HEK293 (cell line): ENCODE results near the gene ASIC3.
A peak's percentile ranks its signal among the peaks of the same experiment; 100 is the strongest.

ENCODE experiments used
- CTCF ChIA-PET: fragments of 350-600 bp; formaldehyde crosslinking; extraction: SDS; loops from one replicate; lab custom pipeline; 2021; ENCODE audit warnings: antibody characterized with exemption; lab: Yijun Ruan, JAX
- POLR2A ChIA-PET: fragments of 300-600 bp; formaldehyde crosslinking; extraction: SDS; loops from one replicate; lab custom pipeline; 2020; ENCODE audit warnings: antibody characterized with exemption, inconsistent platforms; lab: Yijun Ruan, JAX
- H3K27ac ChIP-seq: fragments of 200-500 bp; sonication (Bioruptor generic); 2 replicates; pipeline ENCODE4 v1.5.1; 2014; ENCODE audit warnings: low read depth, low read length, control low read depth, inconsistent platforms; ENCODE audit errors: extremely low read depth
- H3K36me3 ChIP-seq, 2 experiments: fragments of 200-500 bp in 1 of 2; sonication (Bioruptor generic) in 1 of 2; 1 replicate in 1 of 2; 2 replicates in 1 of 2; pipeline ENCODE4 v1.5.1; 2014 to 2017; ENCODE audit warnings: inconsistent platforms in 2 of 2, low read length in 2 of 2; ENCODE audit not compliant: control insufficient read depth in 2 of 2, insufficient read depth in 1 of 2
- H3K4me1 ChIP-seq: fragments of 200-500 bp; sonication (Bioruptor generic); 2 replicates; pipeline ENCODE4 v1.5.1; 2014; ENCODE audit warnings: mild to moderate bottlenecking, low read length, inconsistent platforms; ENCODE audit not compliant: control insufficient read depth, insufficient read depth
- H3K4me3 ChIP-seq: 2 replicates; pipeline ENCODE4 v1.5.1; 2011; ENCODE audit warnings: low read depth, mild to moderate bottlenecking, control low read depth, low read length, moderate library complexity
- H3K9me3 ChIP-seq: fragments of 200-500 bp; sonication (Bioruptor generic); 2 replicates; pipeline ENCODE4 v1.5.1; 2014; ENCODE audit warnings: low read depth, low read length, inconsistent platforms; ENCODE audit not compliant: control insufficient read depth, insufficient read depth
- EGR2 ChIP-seq: fragments of 450-650 bp; formaldehyde crosslinking; IDR thresholded peaks from 2 replicates; pipeline ENCODE4 v1.5.1; 2016; ENCODE audit warnings: low read depth, missing biosample characterization, missing genetic modification characterization
- HOXD13 ChIP-seq: sonication (generic); formaldehyde crosslinking; IDR thresholded peaks from 2 replicates; pipeline ENCODE4 v1.8.0; 2022; ENCODE audit warnings: missing genetic modification reagents, borderline replicate concordance
- IKZF3 ChIP-seq: fragments of 450-650 bp; IDR thresholded peaks from 2 replicates; pipeline ENCODE4 v1.5.0; 2018; ENCODE audit warnings: missing biosample characterization, mild to moderate bottlenecking, missing genetic modification characterization, moderate library complexity
- KLF8 ChIP-seq: fragments of 450-650 bp; formaldehyde crosslinking; IDR thresholded peaks from 2 replicates; pipeline ENCODE4 v1.5.1; 2016; ENCODE audit warnings: missing biosample characterization, missing genetic modification characterization
- PATZ1 ChIP-seq: fragments of 450-650 bp; formaldehyde crosslinking; IDR thresholded peaks from 2 replicates; pipeline ENCODE4 v1.5.1; 2016; ENCODE audit warnings: missing biosample characterization, missing genetic modification characterization
- SCRT2 ChIP-seq: fragments of 450-650 bp; formaldehyde crosslinking; IDR thresholded peaks from 2 replicates; pipeline ENCODE4 v1.5.1; 2016; ENCODE audit warnings: missing biosample characterization, missing genetic modification characterization
- SP3 ChIP-seq: fragments of 450-650 bp; formaldehyde crosslinking; IDR thresholded peaks from 2 replicates; pipeline ENCODE4 v1.5.1; 2016; ENCODE audit warnings: missing biosample characterization, missing genetic modification characterization
- WT1 ChIP-seq: fragments of 450-650 bp; formaldehyde crosslinking; IDR thresholded peaks from 2 replicates; pipeline ENCODE4 v1.5.1; 2016; ENCODE audit warnings: missing biosample characterization, missing genetic modification characterization
- ZBTB11 ChIP-seq: fragments of 450-650 bp; formaldehyde crosslinking; conservative IDR thresholded peaks from 2 replicates; pipeline ENCODE4 v1.5.1; 2016; ENCODE audit warnings: low read depth, missing biosample characterization, missing genetic modification characterization
- ZFP37 ChIP-seq: fragments of 450-650 bp; formaldehyde crosslinking; IDR thresholded peaks from 2 replicates; pipeline ENCODE4 v1.5.1; 2016; ENCODE audit warnings: missing biosample characterization, missing genetic modification characterization
- ZFP69B ChIP-seq: fragments of 450-650 bp; formaldehyde crosslinking; IDR thresholded peaks from 2 replicates; pipeline ENCODE4 v1.5.1; 2016; ENCODE audit warnings: missing biosample characterization, missing genetic modification characterization
- ZIC2 ChIP-seq: fragments of 450-650 bp; formaldehyde crosslinking; IDR thresholded peaks from 2 replicates; pipeline ENCODE4 v1.5.1; 2016; ENCODE audit warnings: missing biosample characterization, missing genetic modification characterization
- ZNF140 ChIP-seq: fragments of 450-650 bp; formaldehyde crosslinking; IDR thresholded peaks from 2 replicates; pipeline ENCODE4 v1.5.1; 2016; ENCODE audit warnings: missing biosample characterization, missing genetic modification characterization
- ZNF184 ChIP-seq: fragments of 450-650 bp; IDR thresholded peaks from 2 replicates; pipeline ENCODE4 v1.5.1; 2018; ENCODE audit warnings: missing biosample characterization, mild to moderate bottlenecking, missing genetic modification characterization
- ZNF324 ChIP-seq: fragments of 450-650 bp; formaldehyde crosslinking; IDR thresholded peaks from 2 replicates; pipeline ENCODE4 v1.5.1; 2016; ENCODE audit warnings: missing biosample characterization, missing genetic modification characterization
- ZNF335 ChIP-seq: fragments of 450-650 bp; formaldehyde crosslinking; conservative IDR thresholded peaks from 2 replicates; pipeline ENCODE4 v1.5.1; 2016; ENCODE audit warnings: missing biosample characterization, missing genetic modification characterization
- ZNF341 ChIP-seq: fragments of 450-650 bp; formaldehyde crosslinking; IDR thresholded peaks from 2 replicates; pipeline ENCODE4; 2016; ENCODE audit warnings: low read depth, missing biosample characterization, missing genetic modification characterization
- ZNF394 ChIP-seq: fragments of 450-650 bp; formaldehyde crosslinking; IDR thresholded peaks from 2 replicates; pipeline ENCODE4 v1.5.1; 2016; ENCODE audit warnings: missing biosample characterization, missing genetic modification characterization, mild to moderate bottlenecking, moderate library complexity, borderline replicate concordance
- ZNF48 ChIP-seq: fragments of 450-650 bp; formaldehyde crosslinking; IDR thresholded peaks from 2 replicates; pipeline ENCODE4 v1.5.1; 2016; ENCODE audit warnings: missing biosample characterization, missing genetic modification characterization
- ZNF510 ChIP-seq: fragments of 450-650 bp; formaldehyde crosslinking; IDR thresholded peaks from 2 replicates; pipeline ENCODE4 v1.5.1; 2018; ENCODE audit warnings: mild to moderate bottlenecking, missing genetic modification characterization, missing biosample characterization; ENCODE audit not compliant: insufficient replicate concordance
- ZNF529 ChIP-seq: fragments of 450-650 bp; formaldehyde crosslinking; IDR thresholded peaks from 2 replicates; pipeline ENCODE4 v1.5.1; 2017; ENCODE audit warnings: missing genetic modification characterization, missing biosample characterization; ENCODE audit not compliant: insufficient replicate concordance
- ZNF621 ChIP-seq: fragments of 450-650 bp; formaldehyde crosslinking; IDR thresholded peaks from 2 replicates; pipeline ENCODE4 v1.5.1; 2017; ENCODE audit warnings: missing biosample characterization, missing genetic modification characterization
- ZNF629 ChIP-seq: fragments of 450-650 bp; formaldehyde crosslinking; IDR thresholded peaks from 2 replicates; pipeline ENCODE4 v1.5.1; 2017; ENCODE audit warnings: missing biosample characterization, missing genetic modification characterization
- ZNF664 ChIP-seq: fragments of 450-650 bp; formaldehyde crosslinking; IDR thresholded peaks from 2 replicates; pipeline ENCODE4 v1.5.1; 2016; ENCODE audit warnings: missing biosample characterization, missing genetic modification characterization
- ZNF670 ChIP-seq: fragments of 450-650 bp; formaldehyde crosslinking; IDR thresholded peaks from 2 replicates; pipeline ENCODE4 v1.5.1; 2016; ENCODE audit warnings: missing biosample characterization, missing genetic modification characterization, low read depth
- ZNF792 ChIP-seq: fragments of 450-650 bp; formaldehyde crosslinking; IDR thresholded peaks from 2 replicates; pipeline ENCODE4 v1.5.1; 2016; ENCODE audit warnings: missing biosample characterization, missing genetic modification characterization
- ZSCAN4 ChIP-seq: fragments of 450-650 bp; formaldehyde crosslinking; IDR thresholded peaks from 2 replicates; pipeline ENCODE4 v1.5.1; 2017; ENCODE audit warnings: missing biosample characterization, missing genetic modification characterization

Gene ASIC3

GRCh38 chr7:151035902-151036301, 12.4 kb upstream of the ASIC3 start:
- ChIA-PET POLR2A (no interaction called here), CTCF (interaction anchor here (0.7 to 1.3 kb wide), 2 partner anchors 8 to 23 kb away, joined by 3 to 4 read pairs; partner anchors contain the start of gene ABCB8)
- Histone ChIP-seq H3K4me1 (peaks cover 6% of the 10 kb centered on the region), H3K4me3 (no peak overlapping the region)
- TF ChIP-seq ZNF341 (tag by site-specific recombination), result peak; percentile 29; the same call in 1 of the 2 replicates
- TF ChIP-seq ZBTB11 (tag by site-specific recombination), result no peak
- TF ChIP-seq, all 188 proteins: peak for 1
- Histone ChIP-seq H3K27ac (no peak overlapping the region), H3K9me3 (no peaks in the 10 kb centered on the region), H3K36me3 (peaks cover 0 to 59% of the 10 kb centered on the region in 2 experiments; a peak in 1 of 3 replicates)

GRCh38 chr7:151038951-151039849, 9.1 kb upstream of the ASIC3 start:
- Histone ChIP-seq H3K4me1 (peaks cover 6% of the 10 kb centered on the region), H3K36me3 (peaks cover 0 to 53% of the 10 kb centered on the region in 2 experiments; a peak in 1 of 3 replicates), H3K9me3 (no peaks in the 10 kb centered on the region), H3K4me3 (no peak overlapping the region), H3K27ac (peak overlapping the region; percentile 13)
- ChIA-PET CTCF (interaction anchor here (0.8 to 2.9 kb wide), 5 partner anchors 11 to 73 kb away, joined by 3 to 15 read pairs (median 4); partner anchors contain the start of gene ABCB8), POLR2A (interaction anchor here (0.6 to 3.6 kb wide), 11 partner anchors 9 to 71 kb away, joined by 3 to 26 read pairs (median 5); partner anchors contain the start of genes ABCB8, ASIC3, CDK5 and FASTK)
- TF ChIP-seq PATZ1, result peak; percentile 87
- TF ChIP-seq ZFP69B, result peak; percentile 48; the same call in 1 of the 2 replicates
- peak; percentile 38 for TF ChIP-seq SP3
- TF ChIP-seq IKZF3 (tag by site-specific recombination), result 0 out of 2 replicates have a peak, but pooled peaks have one; percentile 20
- peak; percentile 68 for TF ChIP-seq ZSCAN4 (tag by site-specific recombination)
- TF ChIP-seq ZNF621 (tag by site-specific recombination), result no peak
- no peak for TF ChIP-seq ZNF510 (tag by site-specific recombination)
- no peak for TF ChIP-seq ZNF670 (tag by site-specific recombination)
- TF ChIP-seq ZNF184 (tag by site-specific recombination), result peak; percentile 65; the same call in 1 of the 2 replicates
- TF ChIP-seq ZNF394 (tag by site-specific recombination), result 0 out of 2 replicates have a peak, but pooled peaks have one; percentile 16
- peak; percentile 34 for TF ChIP-seq ZNF629 (tag by site-specific recombination)
- TF ChIP-seq ZNF792 (tag by site-specific recombination), result no peak
- TF ChIP-seq WT1, result peak; percentile 71
- peak; percentile 56; the same call in 1 of the 2 replicates for TF ChIP-seq ZFP37
- no peak for TF ChIP-seq ZNF48 (tag by site-specific recombination)
- TF ChIP-seq ZNF664, result no peak
- 0 out of 2 replicates have a peak, but pooled peaks have one; percentile 30 for TF ChIP-seq KLF8 (tag by site-specific recombination)
- peak; percentile 89 for TF ChIP-seq SCRT2 (tag by site-specific recombination)
- TF ChIP-seq ZNF140, result no peak
- no peak for TF ChIP-seq ZNF529
- TF ChIP-seq HOXD13 (CRISPR knock-in tag), result no peak
- peak; percentile 89 for TF ChIP-seq ZNF335
- peak; percentile 66 for TF ChIP-seq EGR2 (tag by site-specific recombination)
- 0 out of 2 replicates have a peak, but pooled peaks have one; percentile 41 for TF ChIP-seq ZNF324 (tag by site-specific recombination)
- TF ChIP-seq ZIC2 (tag by site-specific recombination), result peak; percentile 57
